Measurements from ENCODE around the gene PSMA5. TPM values are rescaled to one million over a fixed set of nuclear protein-coding genes. Genes with fewer than 3 reads are reported as not detected.
A peak's percentile ranks its signal among the peaks of the same experiment; 100 is the strongest.

The PSMA5 gene
- total and polyA plus RNA-seq, 2 experiments from 2014 or later = 64.4 to 90.1 TPM

- WGBS (ENCODE audit: low lambda C conversion rate, missing lambda C conversion rate) = 88% methylated on average over 1 of the region's 1 CpG
- Histone ChIP-seq H4K20me1 (ENCODE audit: insufficient read depth, poor library complexity, severe bottlenecking) (no peaks in the 10 kb centered on the region), H2AFZ (no peak overlapping the region), H3K27me3 (peaks cover 19% of the 10 kb centered on the region), H3K9me3 (ENCODE audit: low read depth) (no peaks in the 10 kb centered on the region), H3K9me2 (replicated peaks; ENCODE audit: insufficient read depth) (no peaks in the 10 kb centered on the region), H3K36me3 (replicated peaks; ENCODE audit: insufficient read depth, low read depth) (no peaks in the 10 kb centered on the region), H3K79me2 (no peaks in the 10 kb centered on the region), H3K27ac (no peak overlapping the region), H3K4me3 (no peak overlapping the region), H3K4me1 (ENCODE audit: insufficient read depth) (no peaks in the 10 kb centered on the region), H3K4me2 (no peak overlapping the region)
- TF ChIP-seq CTCF (IDR thresholded peaks at IDR 0.05; ENCODE audit: poor library complexity) (no peak), EZH2phosphoT487 (IDR thresholded peaks at IDR 0.05; ENCODE audit: low read depth, severe bottlenecking, unreplicated experiment) (no peak), EZH2 (IDR thresholded peaks at IDR 0.05; ENCODE audit: borderline replicate concordance) (no peak)
- no peak for DNase-seq (ENCODE audit: low spot score)
Observed at GRCh38 chr1:109444346-109444745, 18.1 kb upstream of the PSMA5 start.

- WGBS (ENCODE audit: low lambda C conversion rate, missing lambda C conversion rate) = 46% methylated on average over 2 of the region's 2 CpGs
- no peak for DNase-seq (ENCODE audit: low spot score)
- no peak overlapping the region for H3K27ac ChIP-seq
- no peaks in the 10 kb centered on the region for H3K79me2 ChIP-seq
- no peaks in the 10 kb centered on the region for H4K20me1 ChIP-seq (ENCODE audit: insufficient read depth, poor library complexity, severe bottlenecking)
- TF ChIP-seq EZH2phosphoT487 (IDR thresholded peaks at IDR 0.05; ENCODE audit: low read depth, severe bottlenecking, unreplicated experiment) (no peak), EZH2 (IDR thresholded peaks at IDR 0.05; ENCODE audit: borderline replicate concordance) (no peak), CTCF (IDR thresholded peaks at IDR 0.05; ENCODE audit: poor library complexity) (no peak)
- no peaks in the 10 kb centered on the region for H3K9me3 ChIP-seq (ENCODE audit: low read depth)
- H3K36me3 ChIP-seq (replicated peaks; ENCODE audit: insufficient read depth, low read depth) = no peaks in the 10 kb centered on the region
- H3K4me3 ChIP-seq = no peak overlapping the region
- peaks cover 19% of the 10 kb centered on the region for H3K27me3 ChIP-seq
- H3K4me2 ChIP-seq = no peak overlapping the region
- no peaks in the 10 kb centered on the region for H3K4me1 ChIP-seq (ENCODE audit: insufficient read depth)
- H3K9me2 ChIP-seq (replicated peaks; ENCODE audit: insufficient read depth) = no peaks in the 10 kb centered on the region
- no peak overlapping the region for H2AFZ ChIP-seq
Observed at GRCh38 chr1:109443476-109443875, 17.2 kb upstream of the PSMA5 start.

GRCh38 chr1:109441069-109441468 lies 14.8 kb upstream of the PSMA5 start:
- H3K4me2 ChIP-seq = no peak overlapping the region
- no peak for DNase-seq (ENCODE audit: low spot score)
- H3K4me1 ChIP-seq (ENCODE audit: insufficient read depth) = no peaks in the 10 kb centered on the region
- H3K79me2 ChIP-seq = no peaks in the 10 kb centered on the region
- peaks cover 19% of the 10 kb centered on the region for H3K27me3 ChIP-seq
- H3K36me3 ChIP-seq (replicated peaks; ENCODE audit: insufficient read depth, low read depth) = no peaks in the 10 kb centered on the region
- H3K27ac ChIP-seq = no peak overlapping the region
- no peak for TF ChIP-seq CTCF (IDR thresholded peaks at IDR 0.05; ENCODE audit: poor library complexity)
- no peak for TF ChIP-seq EZH2phosphoT487 (IDR thresholded peaks at IDR 0.05; ENCODE audit: low read depth, severe bottlenecking, unreplicated experiment)
- no peak for TF ChIP-seq EZH2 (IDR thresholded peaks at IDR 0.05; ENCODE audit: borderline replicate concordance)
- no peaks in the 10 kb centered on the region for H4K20me1 ChIP-seq (ENCODE audit: insufficient read depth, poor library complexity, severe bottlenecking)
- WGBS (ENCODE audit: low lambda C conversion rate, missing lambda C conversion rate) = 33% methylated on average over 1 of the region's 1 CpG
- H3K9me3 ChIP-seq (ENCODE audit: low read depth) = no peaks in the 10 kb centered on the region
- H2AFZ ChIP-seq = no peak overlapping the region
- H3K4me3 ChIP-seq = no peak overlapping the region
- H3K9me2 ChIP-seq (replicated peaks; ENCODE audit: insufficient read depth) = no peaks in the 10 kb centered on the region

- Histone ChIP-seq H3K9me3 (ENCODE audit: low read depth) (no peaks in the 10 kb centered on the region), H3K4me2 (no peak overlapping the region)
Observed at GRCh38 chr1:109438798-109439297, 12.6 kb upstream of the PSMA5 start.

More at GRCh38 chr1:109438798-109439297, 12.6 kb upstream of the PSMA5 start:
- peaks cover 9% of the 10 kb centered on the region for H3K27me3 ChIP-seq
- no peaks in the 10 kb centered on the region for H3K79me2 ChIP-seq
- no peak overlapping the region for H2AFZ ChIP-seq
- H3K4me1 ChIP-seq (ENCODE audit: insufficient read depth) = no peaks in the 10 kb centered on the region
- 80% methylated on average over 3 of the region's 3 CpGs for WGBS (ENCODE audit: low lambda C conversion rate, missing lambda C conversion rate)
- H4K20me1 ChIP-seq (ENCODE audit: insufficient read depth, poor library complexity, severe bottlenecking) = no peaks in the 10 kb centered on the region
- H3K36me3 ChIP-seq (replicated peaks; ENCODE audit: insufficient read depth, low read depth) = no peaks in the 10 kb centered on the region
- no peaks in the 10 kb centered on the region for H3K9me2 ChIP-seq (replicated peaks; ENCODE audit: insufficient read depth)
- no peak overlapping the region for H3K4me3 ChIP-seq
- peak; percentile 34 for DNase-seq (ENCODE audit: low spot score)
- no peak overlapping the region for H3K27ac ChIP-seq
- TF ChIP-seq EZH2 (IDR thresholded peaks at IDR 0.05; ENCODE audit: borderline replicate concordance) (no peak), CTCF (IDR thresholded peaks at IDR 0.05; ENCODE audit: poor library complexity) (no peak), EZH2phosphoT487 (IDR thresholded peaks at IDR 0.05; ENCODE audit: low read depth, severe bottlenecking, unreplicated experiment) (no peak)
